HUES6 (cell line): ENCODE results near the gene MYRFL.
"Not testable (repeated sequence)": the region's sequence is repeated elsewhere in the genome, so short reads cannot be mapped to it uniquely, and the experiment has no call there.

ENCODE experiments used
- H3K27ac ChIP-seq: 2 replicates; pipeline ENCODE4 v1.7.0; 2013; ENCODE audit warnings: low read depth, mild to moderate bottlenecking, low read length, inconsistent platforms
- H3K27me3 ChIP-seq: 2 replicates; pipeline ENCODE4 v1.6.1; 2013; ENCODE audit warnings: low read length; ENCODE audit not compliant: control insufficient read depth, insufficient read depth
- H3K36me3 ChIP-seq: 2 replicates; pipeline ENCODE4 v1.6.1; 2013; ENCODE audit warnings: low read length; ENCODE audit not compliant: control insufficient read depth, insufficient read depth
- H3K4me1 ChIP-seq: 2 replicates; pipeline ENCODE4 v1.6.1; 2013; ENCODE audit warnings: low read length; ENCODE audit not compliant: control insufficient read depth, insufficient read depth
- H3K4me3 ChIP-seq: 2 replicates; pipeline ENCODE4 v1.5.1; 2013; ENCODE audit warnings: low read depth, low read length
- H3K9ac ChIP-seq: one replicate; pipeline ENCODE4 v1.6.1; 2013; ENCODE audit warnings: mild to moderate bottlenecking, low read length
- H3K9me3 ChIP-seq: 2 replicates; pipeline ENCODE4 v1.6.1; 2013; ENCODE audit warnings: low read depth, low read length; ENCODE audit not compliant: control insufficient read depth, insufficient read depth

MYRFL gene

DNA sequence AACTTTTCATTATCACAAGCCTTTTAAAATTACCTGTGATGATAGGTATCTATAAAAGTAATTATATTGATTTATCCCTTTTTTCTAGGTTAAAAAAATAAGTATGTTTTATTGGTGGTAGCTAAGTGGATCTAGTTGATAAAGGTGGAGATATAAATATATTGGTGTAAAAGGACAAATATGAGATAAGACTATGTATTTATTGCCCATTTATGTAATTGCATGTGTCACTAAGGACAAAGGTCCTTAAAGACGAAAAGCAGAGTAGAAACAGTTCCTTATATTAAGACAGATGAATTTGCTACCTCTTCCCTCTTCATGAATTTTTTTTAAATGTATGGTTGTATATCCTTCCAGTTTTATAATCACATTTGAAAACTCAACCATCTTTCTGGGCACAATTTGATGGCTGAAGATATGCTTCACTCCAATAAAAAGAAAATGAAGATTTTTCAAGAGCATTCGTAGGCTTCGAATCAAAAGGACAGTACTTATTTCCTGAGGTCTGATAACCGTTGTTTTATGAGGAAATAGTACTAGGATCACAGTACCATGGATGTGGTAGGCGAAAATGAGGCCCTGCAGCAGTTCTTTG, at the start of gene MYRFL:
Gene MYRFL (plus strand): TSS at position 262 of the 595 bp plus-strand sequence. CDS start 291 bp downstream, at position 553.
- peaks cover 11% of the 10 kb centered on the region for H3K4me1 ChIP-seq
- no peaks in the 10 kb centered on the region for H3K36me3 ChIP-seq
- H3K27me3 ChIP-seq: no peaks in the 10 kb centered on the region
- no peak within 1 kb of the TSS for H3K4me3 ChIP-seq
- no peaks in the 10 kb centered on the region for H3K9me3 ChIP-seq
- no peak within 1 kb of the TSS for H3K9ac ChIP-seq
- no peak within 1 kb of the TSS for H3K27ac ChIP-seq

DNA sequence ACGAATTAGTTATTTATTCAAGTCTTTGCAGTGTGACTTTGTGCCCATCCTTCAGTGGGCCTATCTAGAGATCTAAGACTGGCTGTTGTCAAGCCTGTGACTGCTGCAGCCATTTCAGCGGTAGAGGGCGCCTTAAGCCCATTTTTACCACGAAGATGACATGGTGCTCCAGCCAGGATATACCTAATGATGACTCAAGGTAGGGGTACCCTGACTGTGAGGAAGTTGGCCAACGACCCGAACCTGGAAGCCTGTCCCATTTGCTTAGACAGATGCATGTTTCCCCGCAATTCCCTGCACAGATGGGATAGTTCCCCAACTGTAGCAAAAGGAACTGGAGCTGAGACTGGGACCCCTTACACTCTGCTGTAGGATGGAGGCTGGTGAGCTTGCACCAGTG, 45.1 kb upstream of the MYRFL start:
- Histone ChIP-seq H3K36me3 (peaks cover 7% of the 10 kb centered on the region), H3K27ac (no peak overlapping the region), H3K9me3 (no peaks in the 10 kb centered on the region; the same call in 1 of the 2 replicates), H3K27me3 (no peaks in the 10 kb centered on the region), H3K4me3 (peak overlapping the region; percentile 62), H3K4me1 (no peaks in the 10 kb centered on the region), H3K9ac (no peak overlapping the region)

DNA sequence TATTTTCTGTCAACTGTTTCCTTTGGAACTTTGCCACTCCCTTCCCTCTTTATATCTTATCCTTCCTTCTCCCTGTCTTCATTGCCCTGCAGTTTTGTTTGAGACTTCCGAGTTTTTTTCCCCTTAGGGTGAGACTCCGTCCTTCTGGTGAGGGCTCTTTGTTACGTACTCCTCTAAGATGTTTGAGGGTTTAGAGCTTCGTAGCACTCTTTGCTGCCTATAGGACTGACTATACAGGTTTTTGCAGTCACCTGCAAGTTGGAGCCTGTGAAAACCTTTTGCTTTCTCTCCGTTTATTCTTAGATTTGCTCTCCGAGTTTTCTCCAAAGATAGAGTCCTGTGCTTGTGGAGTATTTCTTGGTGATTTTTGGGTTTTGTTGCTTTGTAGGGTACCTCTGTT, 41.7 kb upstream of the MYRFL start:
- H3K9ac ChIP-seq: no peak overlapping the region

DNA sequence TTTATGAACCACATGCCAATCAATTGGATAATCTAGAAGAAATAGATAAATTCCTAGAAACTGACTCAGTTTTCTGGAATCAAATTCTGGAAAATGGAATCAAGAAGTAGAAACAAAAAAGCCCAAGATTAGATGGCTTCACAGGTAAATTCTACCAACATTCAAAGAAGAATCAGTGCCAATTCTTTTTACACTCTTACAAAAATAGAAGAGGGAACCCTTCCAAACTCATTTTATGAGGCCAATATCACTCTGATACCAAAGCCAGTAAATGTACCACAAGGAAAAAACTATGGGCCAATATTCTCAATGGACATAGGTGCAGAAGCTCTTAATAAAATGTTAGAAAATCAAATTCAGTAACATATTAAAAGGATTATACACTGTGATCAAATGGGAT, 35.7 kb upstream of the MYRFL start:
- no peak overlapping the region for H3K4me3 ChIP-seq
- H3K9me3 ChIP-seq: peaks cover 24% of the 10 kb centered on the region
- H3K27me3 ChIP-seq: no peaks in the 10 kb centered on the region
- peaks cover 17% of the 10 kb centered on the region for H3K36me3 ChIP-seq
- H3K4me1 ChIP-seq: no peaks in the 10 kb centered on the region
- no peak overlapping the region for H3K9ac ChIP-seq
- H3K27ac ChIP-seq: no peak overlapping the region

More for the DNA sequence above, 41.7 kb upstream of the MYRFL start:
- Histone ChIP-seq H3K27ac (no peak overlapping the region), H3K4me1 (no peaks in the 10 kb centered on the region), H3K27me3 (no peaks in the 10 kb centered on the region), H3K4me3 (no peak overlapping the region), H3K9me3 (no peaks in the 10 kb centered on the region; the same call in 1 of the 2 replicates), H3K36me3 (peaks cover 18% of the 10 kb centered on the region)

DNA sequence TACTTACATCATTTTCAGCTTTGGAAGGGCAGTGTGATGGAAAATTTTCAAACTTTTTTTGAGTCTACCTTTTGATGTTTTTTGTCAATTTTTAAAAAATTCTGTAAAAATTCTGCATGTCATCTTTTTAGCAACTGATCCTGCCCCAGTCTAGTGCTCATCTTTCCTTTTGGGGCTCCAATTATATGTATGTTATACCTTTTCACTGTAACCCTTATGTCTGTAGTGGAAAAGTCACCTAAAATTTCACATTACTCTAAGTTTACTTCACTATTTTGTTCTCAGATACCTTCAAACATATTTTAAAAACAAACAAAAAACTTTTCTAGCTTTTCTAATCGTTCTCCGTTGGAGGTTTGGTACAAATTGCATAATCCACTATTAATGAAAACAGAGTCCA, 32.5 kb upstream of the MYRFL start:
- Histone ChIP-seq H3K4me1 (no peaks in the 10 kb centered on the region), H3K4me3 (no peak overlapping the region), H3K36me3 (peaks cover 26% of the 10 kb centered on the region), H3K27ac (no peak overlapping the region), H3K9ac (no peak overlapping the region), H3K9me3 (peaks cover 24% of the 10 kb centered on the region), H3K27me3 (no peaks in the 10 kb centered on the region)

DNA sequence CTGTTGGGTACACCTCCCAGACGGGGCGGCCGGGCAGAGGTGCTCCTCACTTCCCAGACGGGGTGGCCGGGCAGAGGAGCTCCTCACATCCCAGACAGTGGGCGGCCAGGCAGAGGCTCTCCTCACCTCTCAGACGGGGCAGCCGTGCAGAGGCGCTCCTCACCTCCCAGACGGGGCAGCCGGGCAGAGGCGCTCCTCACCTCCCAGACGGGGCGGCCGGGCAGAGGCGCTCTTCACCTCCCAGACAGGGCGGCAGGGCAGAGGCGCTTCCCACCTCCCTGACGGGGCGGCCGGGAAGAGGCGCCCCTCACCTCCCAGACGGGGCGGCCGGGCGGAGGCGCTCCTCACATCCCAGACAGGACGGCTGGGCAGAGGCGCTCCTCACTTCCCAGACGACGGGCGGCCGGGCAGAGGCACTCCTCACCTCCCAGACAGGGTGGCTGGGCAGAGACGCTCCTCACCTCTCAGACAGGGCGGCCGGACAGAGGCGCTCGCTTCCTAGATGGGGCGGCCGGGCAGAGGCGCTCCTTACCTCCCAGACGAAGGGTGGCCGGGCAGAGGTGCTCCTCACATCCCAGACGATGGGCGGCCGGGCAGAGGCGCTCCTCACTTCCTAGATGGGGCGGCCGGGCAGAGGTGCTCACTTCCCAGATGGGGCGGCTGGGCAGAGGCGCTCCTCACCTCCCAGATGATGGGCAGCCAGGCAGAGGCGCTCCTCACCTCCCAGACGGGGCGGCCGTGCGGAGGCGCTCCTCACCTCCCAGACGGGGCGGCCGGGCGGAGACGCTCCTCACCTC, 17.7 kb upstream of the MYRFL start:
- H3K9ac ChIP-seq, H3K4me1 ChIP-seq, H3K4me3 ChIP-seq, H3K27ac ChIP-seq, H3K27me3 ChIP-seq: not testable (repeated sequence)
- peaks cover 26% of the 10 kb centered on the region; the same call in 1 of the 2 replicates for H3K9me3 ChIP-seq
- peaks cover 11% of the 10 kb centered on the region for H3K36me3 ChIP-seq

DNA sequence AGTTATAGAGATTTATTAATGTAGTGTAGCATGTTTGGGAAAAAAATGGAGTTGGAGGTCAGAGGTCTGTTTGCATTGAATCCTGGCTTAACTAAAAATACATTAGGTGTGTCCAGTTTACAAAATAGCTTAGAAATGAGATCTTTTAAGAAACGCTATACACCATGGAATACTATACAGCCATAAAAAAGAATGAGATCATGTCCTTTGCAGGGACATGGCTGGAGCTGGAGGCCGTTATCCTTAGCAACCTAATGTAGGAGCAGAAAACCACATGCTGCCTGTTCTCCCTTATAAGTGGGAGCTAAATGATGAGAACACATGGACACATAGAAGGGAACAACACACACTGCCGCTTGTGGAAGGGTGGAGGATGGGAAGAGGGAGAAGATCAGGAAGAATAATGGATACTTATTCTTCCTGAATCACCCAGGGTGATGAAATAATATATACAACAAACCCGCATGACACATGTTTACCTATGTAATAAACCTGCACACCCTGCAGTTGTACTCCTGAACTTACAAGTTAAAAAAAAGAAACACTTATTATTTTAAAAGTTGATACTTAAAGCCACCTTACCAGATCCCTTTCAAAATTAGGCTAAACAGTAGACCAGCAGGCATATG, 14.0 kb upstream of the MYRFL start:
- Histone ChIP-seq H3K27me3 (no peaks in the 10 kb centered on the region), H3K9me3 (peaks cover 24% of the 10 kb centered on the region; the same call in 1 of the 2 replicates), H3K27ac (no peak overlapping the region), H3K4me3 (no peak overlapping the region), H3K9ac (no peak overlapping the region), H3K36me3 (peaks cover 12% of the 10 kb centered on the region), H3K4me1 (no peaks in the 10 kb centered on the region)

DNA sequence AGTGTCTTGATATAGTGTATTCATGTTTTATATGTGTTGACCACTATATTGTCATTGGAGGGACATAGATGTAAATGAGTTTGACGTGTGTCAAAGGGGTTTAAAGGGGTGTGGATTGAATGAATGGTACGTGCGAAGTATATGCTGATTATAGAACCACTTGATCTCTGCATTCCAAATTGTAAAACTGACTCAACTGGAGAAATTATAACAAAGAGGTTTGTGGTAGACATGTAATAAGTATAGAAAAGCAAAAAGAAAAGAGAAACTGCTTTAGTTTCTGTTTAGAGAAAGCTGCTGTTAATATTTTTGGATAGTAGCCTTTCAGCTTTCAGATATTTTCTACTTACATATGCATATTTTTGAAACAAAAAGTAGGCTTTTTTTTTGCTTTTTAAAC, 8.9 kb upstream of the MYRFL start:
- Histone ChIP-seq H3K4me3 (no peak overlapping the region), H3K36me3 (peaks cover 10% of the 10 kb centered on the region; the same call in 1 of the 2 replicates), H3K9me3 (peaks cover 1% of the 10 kb centered on the region; the same call in 1 of the 2 replicates), H3K4me1 (0 out of 2 replicates have a peak, but pooled peaks cover under 1% of the 10 kb centered on the region), H3K27me3 (no peaks in the 10 kb centered on the region), H3K27ac (no peak overlapping the region), H3K9ac (no peak overlapping the region)

DNA sequence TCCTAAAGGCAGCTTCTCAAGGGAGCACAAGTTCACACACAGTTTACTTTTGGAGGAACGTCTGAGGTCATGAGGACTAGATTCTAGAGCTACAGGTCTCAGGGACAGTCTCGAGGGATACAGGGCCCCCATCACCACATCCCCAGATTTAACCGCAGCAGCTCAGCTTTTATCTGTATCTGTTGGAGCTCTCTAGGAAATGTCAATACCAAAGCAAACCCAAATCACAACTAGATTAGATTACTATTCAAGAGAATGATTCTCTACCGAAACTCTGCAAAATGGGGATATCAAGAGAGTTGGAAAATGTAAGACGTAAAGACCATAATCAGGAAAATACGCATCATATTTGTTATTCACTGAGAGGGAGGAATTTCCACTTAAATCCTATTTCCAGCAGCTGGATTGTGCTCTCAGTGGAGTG, 4.0 kb upstream of the MYRFL start:
- Histone ChIP-seq H3K9me3 (no peaks in the 10 kb centered on the region), H3K36me3 (peaks cover 2% of the 10 kb centered on the region; the same call in 1 of the 2 replicates), H3K4me3 (no peak overlapping the region), H3K4me1 (peaks cover 11% of the 10 kb centered on the region), H3K27ac (no peak overlapping the region), H3K27me3 (no peaks in the 10 kb centered on the region), H3K9ac (no peak overlapping the region)

DNA sequence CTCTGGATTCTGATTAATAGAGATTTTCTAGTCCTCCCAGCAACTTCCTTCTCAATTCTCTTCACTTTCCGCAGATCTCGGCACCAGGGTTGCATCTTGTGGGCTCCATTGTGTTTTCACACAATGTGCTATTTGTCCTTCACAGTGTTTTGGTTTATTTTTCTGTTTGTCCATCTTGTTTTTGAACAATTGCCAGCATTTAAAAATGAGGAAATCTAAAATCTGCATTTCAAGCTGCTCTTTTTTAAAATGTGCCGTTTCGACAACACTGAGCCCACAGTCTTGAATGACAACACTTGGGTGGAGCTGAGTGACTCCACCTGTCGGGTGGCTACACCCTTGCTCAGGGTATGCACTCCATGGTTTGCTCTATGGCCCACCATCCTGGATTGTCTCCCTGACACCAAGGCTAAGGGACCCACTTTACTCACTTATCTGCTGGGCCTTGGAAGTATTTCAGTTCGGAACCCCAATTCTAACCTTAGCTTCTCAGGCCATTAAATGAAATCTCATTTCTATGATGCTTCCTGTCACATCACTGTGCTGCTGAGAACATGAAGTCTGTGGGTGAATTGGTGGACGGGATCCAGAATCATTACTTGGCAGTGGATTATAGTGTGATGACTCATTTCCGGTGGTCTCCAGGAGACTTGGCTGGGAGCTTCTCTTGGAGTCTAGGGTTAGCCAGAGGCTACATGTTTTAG, 3.4 kb upstream of the MYRFL start:
- H3K27ac ChIP-seq: no peak overlapping the region
- H3K9ac ChIP-seq: no peak overlapping the region
- H3K9me3 ChIP-seq: no peaks in the 10 kb centered on the region
- H3K36me3 ChIP-seq: peaks cover 2% of the 10 kb centered on the region; the same call in 1 of the 2 replicates
- no peak overlapping the region for H3K4me3 ChIP-seq
- peaks cover 11% of the 10 kb centered on the region for H3K4me1 ChIP-seq
- no peaks in the 10 kb centered on the region for H3K27me3 ChIP-seq
